Measurements from ENCODE around the gene VPS50.

VPS50 gene

DNA sequence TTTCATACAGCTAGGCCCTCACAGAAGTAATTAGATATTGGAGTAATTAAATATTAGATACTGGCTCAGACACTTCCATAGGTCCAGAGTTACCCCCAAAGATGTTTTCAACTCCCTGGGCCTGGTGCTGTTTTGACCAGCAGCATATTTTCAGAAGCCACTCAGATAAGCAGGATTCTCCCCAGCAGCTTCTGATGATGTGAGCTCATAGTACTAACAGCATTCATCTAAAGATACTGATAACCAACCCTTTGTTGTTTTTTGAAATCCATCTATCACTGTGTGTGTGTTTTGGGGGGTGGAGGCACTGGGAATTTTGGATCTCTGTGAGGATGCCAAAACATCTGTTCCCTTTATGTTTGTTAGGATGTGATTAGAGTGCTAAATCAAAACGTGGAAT lies 52.7 kb downstream of the VPS50 start:
- Histone ChIP-seq H3K27me3 (ENCODE audit: insufficient read depth, low read length) (no peaks in the 10 kb centered on the region), H3K14ac (ENCODE audit: low read length) (no peak overlapping the region), H3K4me2 (ENCODE audit: low read length) (no peak overlapping the region), H3K4me1 (ENCODE audit: control insufficient read depth in 1 of 2, insufficient read depth in 2 of 2, low read length in 2 of 2) (no peaks in the 10 kb centered on the region), H3K9me3 (ENCODE audit: insufficient read depth, low read depth, low read length) (no peaks in the 10 kb centered on the region), H4K91ac (ENCODE audit: low read depth, low read length) (no peak overlapping the region), H3K23ac (ENCODE audit: low read length) (no peak overlapping the region), H2BK12ac (ENCODE audit: low read length) (no peak overlapping the region), H3K4ac (ENCODE audit: low read depth, low read length) (no peak overlapping the region), H3K9ac (ENCODE audit: low read length) (no peak overlapping the region), H3K79me1 (ENCODE audit: low read length) (no peaks in the 10 kb centered on the region), H3K27ac (ENCODE audit: low read depth, low read length) (no peak overlapping the region), H4K8ac (ENCODE audit: low read depth, low read length) (no peak overlapping the region), H3K36me3 (ENCODE audit: control insufficient read depth in 1 of 2, insufficient read depth in 2 of 2, low read length in 2 of 2) (no peaks in the 10 kb centered on the region), H2AK5ac (ENCODE audit: low read length) (no peak overlapping the region), H2BK5ac (ENCODE audit: low read depth, low read length, poor library complexity) (no peak overlapping the region), H2AFZ (ENCODE audit: insufficient read depth, low read length, poor library complexity) (no peak overlapping the region), H2BK120ac (ENCODE audit: insufficient read depth, low read length, poor library complexity) (no peak overlapping the region), H4K12ac (ENCODE audit: low read depth, low read length) (no peak overlapping the region), H3K18ac (ENCODE audit: low read length) (no peak overlapping the region), H3K79me2 (ENCODE audit: control insufficient read depth, insufficient read depth, low read length, poor library complexity) (no peaks in the 10 kb centered on the region), H3K4me3 (ENCODE audit: low read depth, low read length) (no peak overlapping the region)
- DNase-seq = peak in 1 of 2 donors; percentile 21
- WGBS (ENCODE audit: extremely low coverage, insufficient coverage, insufficient read length) = no CpG with 5 or more reads among the region's 1 CpG

GRCh38 chr7:93293229-93293628 lies 61.1 kb downstream of the VPS50 start:
- Histone ChIP-seq H4K91ac (ENCODE audit: low read depth, low read length) (no peak overlapping the region), H3K23ac (ENCODE audit: low read length) (no peak overlapping the region), H2AFZ (ENCODE audit: insufficient read depth, low read length, poor library complexity) (no peak overlapping the region), H4K8ac (ENCODE audit: low read depth, low read length) (no peak overlapping the region), H3K27me3 (ENCODE audit: insufficient read depth, low read length) (no peaks in the 10 kb centered on the region), H3K36me3 (ENCODE audit: control insufficient read depth in 1 of 2, insufficient read depth in 2 of 2, low read length in 2 of 2) (no peaks in the 10 kb centered on the region), H2AK5ac (ENCODE audit: low read length) (no peak overlapping the region), H3K4ac (ENCODE audit: low read depth, low read length) (no peak overlapping the region), H3K14ac (ENCODE audit: low read length) (no peak overlapping the region), H3K4me3 (ENCODE audit: low read depth, low read length) (no peak overlapping the region), H2BK5ac (ENCODE audit: low read depth, low read length, poor library complexity) (no peak overlapping the region), H2BK120ac (ENCODE audit: insufficient read depth, low read length, poor library complexity) (no peak overlapping the region), H2BK12ac (ENCODE audit: low read length) (no peak overlapping the region), H3K9ac (ENCODE audit: low read length) (no peak overlapping the region), H4K12ac (ENCODE audit: low read depth, low read length) (no peak overlapping the region), H3K4me1 (ENCODE audit: control insufficient read depth in 1 of 2, insufficient read depth in 2 of 2, low read length in 2 of 2) (no peaks in the 10 kb centered on the region), H3K27ac (ENCODE audit: low read depth, low read length) (no peak overlapping the region), H3K4me2 (ENCODE audit: low read length) (no peak overlapping the region), H3K18ac (ENCODE audit: low read length) (no peak overlapping the region), H3K79me1 (ENCODE audit: low read length) (no peaks in the 10 kb centered on the region), H3K79me2 (ENCODE audit: control insufficient read depth, insufficient read depth, low read length, poor library complexity) (no peaks in the 10 kb centered on the region), H3K9me3 (ENCODE audit: insufficient read depth, low read depth, low read length) (no peaks in the 10 kb centered on the region)
- no CpG with 5 or more reads among the region's 2 CpGs for WGBS (ENCODE audit: extremely low coverage, insufficient coverage, insufficient read length)
- peak in 1 of 2 donors; percentile 70 for DNase-seq

DNA sequence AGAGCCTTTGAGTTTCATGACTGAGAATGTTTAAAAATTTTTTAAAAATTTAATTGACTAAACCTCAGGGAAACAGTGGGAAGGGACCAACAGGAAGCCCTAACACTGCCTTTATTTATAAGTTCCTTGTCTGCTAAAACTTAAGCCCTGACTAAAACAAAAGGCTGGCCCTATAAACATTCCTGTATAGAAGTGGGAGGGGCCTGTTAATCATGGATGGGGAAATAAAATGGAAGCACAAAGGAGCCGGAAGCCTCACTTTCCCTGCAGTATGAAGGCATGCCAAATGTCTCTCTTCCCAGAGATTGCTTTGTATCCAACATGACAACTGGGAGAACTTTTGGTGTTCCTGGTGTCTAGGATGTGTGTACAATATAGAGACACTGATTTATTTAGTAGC lies 66.0 kb downstream of the VPS50 start:
- no peak overlapping the region for H3K23ac ChIP-seq (ENCODE audit: low read length)
- H3K79me2 ChIP-seq (ENCODE audit: control insufficient read depth, insufficient read depth, low read length, poor library complexity) = no peaks in the 10 kb centered on the region
- H2BK5ac ChIP-seq (ENCODE audit: low read depth, low read length, poor library complexity) = no peak overlapping the region
- no peak overlapping the region for H3K27ac ChIP-seq (ENCODE audit: low read depth, low read length)
- H3K9ac ChIP-seq (ENCODE audit: low read length) = no peak overlapping the region
- H3K4ac ChIP-seq (ENCODE audit: low read depth, low read length) = no peak overlapping the region
- no peak overlapping the region for H3K18ac ChIP-seq (ENCODE audit: low read length)
- H3K4me2 ChIP-seq (ENCODE audit: low read length) = no peak overlapping the region
- WGBS (ENCODE audit: extremely low coverage, insufficient coverage, insufficient read length) = no CpG with 5 or more reads among the region's 1 CpG
- no peak overlapping the region for H4K12ac ChIP-seq (ENCODE audit: low read depth, low read length)
- no peak overlapping the region for H3K14ac ChIP-seq (ENCODE audit: low read length)
- no peaks in the 10 kb centered on the region for H3K4me1 ChIP-seq (ENCODE audit: control insufficient read depth in 1 of 2, insufficient read depth in 2 of 2, low read length in 2 of 2)
- H3K4me3 ChIP-seq (ENCODE audit: low read depth, low read length) = no peak overlapping the region
- DNase-seq = no peak
- no peak overlapping the region for H2BK120ac ChIP-seq (ENCODE audit: insufficient read depth, low read length, poor library complexity)
- no peak overlapping the region for H4K91ac ChIP-seq (ENCODE audit: low read depth, low read length)
- no peaks in the 10 kb centered on the region for H3K9me3 ChIP-seq (ENCODE audit: insufficient read depth, low read depth, low read length)
- H2BK12ac ChIP-seq (ENCODE audit: low read length) = no peak overlapping the region
- H3K79me1 ChIP-seq (ENCODE audit: low read length) = no peaks in the 10 kb centered on the region
- no peak overlapping the region for H4K8ac ChIP-seq (ENCODE audit: low read depth, low read length)
- H2AFZ ChIP-seq (ENCODE audit: insufficient read depth, low read length, poor library complexity) = no peak overlapping the region
- no peak overlapping the region for H2AK5ac ChIP-seq (ENCODE audit: low read length)
- H3K27me3 ChIP-seq (ENCODE audit: insufficient read depth, low read length) = no peaks in the 10 kb centered on the region
- H3K36me3 ChIP-seq (ENCODE audit: control insufficient read depth in 1 of 2, insufficient read depth in 2 of 2, low read length in 2 of 2) = no peaks in the 10 kb centered on the region

DNA sequence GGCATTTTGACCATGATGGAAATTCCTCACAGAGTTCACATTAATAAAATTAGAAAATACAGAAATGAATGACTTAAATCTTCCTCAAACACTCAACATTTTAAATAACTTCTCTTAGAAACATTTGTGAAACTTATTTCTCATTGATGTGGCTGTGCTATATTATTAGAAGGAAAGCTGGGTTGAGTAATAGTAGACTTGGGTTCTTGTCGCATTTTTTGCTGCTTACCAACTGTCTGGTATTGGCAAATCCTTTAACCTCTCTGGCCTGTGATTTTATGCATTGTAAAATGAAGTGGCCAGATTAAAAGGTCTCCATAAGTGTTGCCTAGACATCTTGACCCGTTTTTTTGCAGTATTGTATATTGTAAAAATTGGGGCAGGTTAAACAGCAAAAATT lies 66.5 kb downstream of the VPS50 start:
- no peak overlapping the region for H2AFZ ChIP-seq (ENCODE audit: insufficient read depth, low read length, poor library complexity)
- no peak overlapping the region for H3K4me2 ChIP-seq (ENCODE audit: low read length)
- H3K23ac ChIP-seq (ENCODE audit: low read length) = no peak overlapping the region
- no peak overlapping the region for H3K4me3 ChIP-seq (ENCODE audit: low read depth, low read length)
- no peaks in the 10 kb centered on the region for H3K79me1 ChIP-seq (ENCODE audit: low read length)
- no peak overlapping the region for H2BK12ac ChIP-seq (ENCODE audit: low read length)
- H3K27ac ChIP-seq (ENCODE audit: low read depth, low read length) = no peak overlapping the region
- no peak overlapping the region for H3K4ac ChIP-seq (ENCODE audit: low read depth, low read length)
- no peak overlapping the region for H4K8ac ChIP-seq (ENCODE audit: low read depth, low read length)
- no peak overlapping the region for H3K14ac ChIP-seq (ENCODE audit: low read length)
- no peak overlapping the region for H3K9ac ChIP-seq (ENCODE audit: low read length)
- H3K4me1 ChIP-seq (ENCODE audit: control insufficient read depth in 1 of 2, insufficient read depth in 2 of 2, low read length in 2 of 2) = no peaks in the 10 kb centered on the region
- DNase-seq = peak in 1 of 2 donors; percentile 66
- H3K9me3 ChIP-seq (ENCODE audit: insufficient read depth, low read depth, low read length) = no peaks in the 10 kb centered on the region
- H4K12ac ChIP-seq (ENCODE audit: low read depth, low read length) = no peak overlapping the region
- H3K27me3 ChIP-seq (ENCODE audit: insufficient read depth, low read length) = no peaks in the 10 kb centered on the region
- no CpG with 5 or more reads among the region's 2 CpGs for WGBS (ENCODE audit: extremely low coverage, insufficient coverage, insufficient read length)
- H3K79me2 ChIP-seq (ENCODE audit: control insufficient read depth, insufficient read depth, low read length, poor library complexity) = no peaks in the 10 kb centered on the region
- no peak overlapping the region for H2AK5ac ChIP-seq (ENCODE audit: low read length)
- no peak overlapping the region for H4K91ac ChIP-seq (ENCODE audit: low read depth, low read length)
- no peak overlapping the region for H2BK5ac ChIP-seq (ENCODE audit: low read depth, low read length, poor library complexity)
- no peak overlapping the region for H3K18ac ChIP-seq (ENCODE audit: low read length)
- no peak overlapping the region for H2BK120ac ChIP-seq (ENCODE audit: insufficient read depth, low read length, poor library complexity)
- no peaks in the 10 kb centered on the region for H3K36me3 ChIP-seq (ENCODE audit: control insufficient read depth in 1 of 2, insufficient read depth in 2 of 2, low read length in 2 of 2)
